K562 (cell line): ENCODE data around the gene RNF141. TPM values are rescaled to one million over a fixed set of nuclear protein-coding genes. Genes with fewer than 3 reads are reported as not detected.
A peak's percentile ranks its signal among the peaks of the same experiment; 100 is the strongest.

Experiments
- ARID1B ChIP-seq: fragments of 450-650 bp; IDR thresholded peaks from 2 replicates; pipeline ENCODE4 v1.6.1; 2016; ENCODE audit warnings: antibody characterized with exemption, mild to moderate bottlenecking, inconsistent platforms
- ARID2 ChIP-seq: fragments of 450-650 bp; IDR thresholded peaks from 2 replicates; pipeline ENCODE4 v1.6.1; 2017; ENCODE audit warnings: antibody characterized with exemption, mild to moderate bottlenecking
- CBX5 ChIP-seq: IDR thresholded peaks from 2 replicates; pipeline ENCODE4 v1.6.1; 2014; ENCODE audit warnings: low read depth, borderline replicate concordance
- GATA2 ChIP-seq: sonication (generic); formaldehyde crosslinking; IDR thresholded peaks from 2 replicates; pipeline ENCODE4 v1.4.0; 2020; ENCODE audit warnings: mild to moderate bottlenecking, missing genetic modification reagents
- PTTG1 ChIP-seq: fragments of 450-650 bp; IDR thresholded peaks from 2 replicates; pipeline ENCODE4 v1.6.1; 2016; ENCODE audit warnings: low read depth, mild to moderate bottlenecking, missing genetic modification characterization, missing compliant biosample characterization
- RB1 ChIP-seq: fragments of 450-650 bp; IDR thresholded peaks from 2 replicates; pipeline ENCODE4 v1.6.1; 2017; ENCODE audit warnings: low read depth, mild to moderate bottlenecking
- SMARCC2 ChIP-seq: fragments of 450-650 bp; IDR thresholded peaks from 2 replicates; pipeline ENCODE4 v1.6.1; 2017; ENCODE audit warnings: antibody characterized with exemption, moderate library complexity, mild to moderate bottlenecking, low read depth
- ZNF184 ChIP-seq: sonication (generic); formaldehyde crosslinking; IDR thresholded peaks from 2 replicates; pipeline ENCODE4 v1.5.0; 2020; ENCODE audit warnings: missing genetic modification reagents
- ZNF431 ChIP-seq: sonication (generic); formaldehyde crosslinking; IDR thresholded peaks from 2 replicates; pipeline ENCODE4 v1.8.0; 2022; ENCODE audit warnings: mild to moderate bottlenecking, missing genetic modification reagents
- ZNF436 ChIP-seq: fragments of 250-450, 450-650 bp; sonication (Bioruptor Pico); formaldehyde crosslinking; IDR thresholded peaks from 2 replicates; pipeline ENCODE4 v1.7.0; 2020; ENCODE audit warnings: mild to moderate bottlenecking
- polyA plus RNA-seq, 8 experiments: library from polyadenylated mRNA; depleted of rRNA in 4 of 8; stranded (reverse) in 5 of 8; unstranded in 3 of 8; fragments of >200 nt; fragmentation: Nextera tagmentation in 2 of 8; fragmentation: Illumina TruSeq in 1 of 8; extraction: Ambion mirVana in 2 of 8; extraction: Trizol in 1 of 8; gene quantifications; 2 replicates each; pipeline versions ENCODE4 v1.2.1 to v1.2.3, GENCODE V29; 2011 to 2014; ENCODE audit warnings: inconsistent platforms in 1 of 8, missing spikeins in 1 of 8
- total RNA-seq, 7 experiments: library from RNA; depleted of rRNA in 6 of 7; stranded (reverse); fragments of >200 nt in 6 of 7; fragmentation: Illumina TruSeq in 2 of 7; extraction: Trizol in 2 of 7; gene quantifications; 2 replicates each; pipeline versions ENCODE4 v1.2.1 to v1.2.3, GENCODE V29; 2011 to 2021; ENCODE audit warnings: low replicate concordance in 1 of 7
- TF ChIP-seq, protein P1 (sequence below): sonication (generic); formaldehyde crosslinking; IDR thresholded peaks from 2 replicates; pipeline ENCODE4 v1.9.0; 2022; ENCODE audit warnings: mild to moderate bottlenecking, missing genetic modification reagents
- TF ChIP-seq, protein P2 (sequence below): fragments of 250-450 bp; sonication (Bioruptor Pico); IDR thresholded peaks from 2 replicates; pipeline ENCODE4 v1.4.0; 2020
- TF ChIP-seq, protein P3 (sequence below): fragments of 450-650 bp; IDR thresholded peaks from 2 replicates; pipeline ENCODE4 v1.6.1; 2016; ENCODE audit warnings: low read depth, mild to moderate bottlenecking, moderate library complexity
- TF ChIP-seq, protein P4 (sequence below), 2 experiments: fragments of 200-800 bp in 1 of 2; sonication (Bioruptor generic) in 1 of 2; sonication (generic) in 1 of 2; formaldehyde crosslinking in 1 of 2; IDR thresholded peaks in 1 of 2; conservative IDR thresholded peaks in 1 of 2; 2 replicates each; pipeline versions ENCODE4 v1.5.0 to v1.6.1; 2016 to 2020; ENCODE audit warnings: missing compliant biosample characterization in 1 of 2, missing genetic modification characterization in 1 of 2, missing genetic modification reagents in 1 of 2
- TF ChIP-seq, protein P5 (sequence below): fragments of 250-450 bp; sonication (Bioruptor Pico); IDR thresholded peaks from 2 replicates; pipeline ENCODE4 v1.5.1; 2021; ENCODE audit warnings: mild to moderate bottlenecking
- TF ChIP-seq, protein P6 (sequence below), 3 experiments: fragments of 200-800 bp in 1 of 3; sonication (Bioruptor generic) in 1 of 3; sonication (generic) in 1 of 3; formaldehyde crosslinking in 1 of 3; IDR thresholded peaks; 2 replicates each; pipeline versions ENCODE4 v1.6.1 to v1.8.0; 2016 to 2022; ENCODE audit warnings: mild to moderate bottlenecking in 2 of 3, missing compliant biosample characterization in 2 of 3, missing genetic modification characterization in 2 of 3, missing genetic modification reagents in 1 of 3

RNF141 gene
- total and polyA plus RNA-seq, 9 of the 15 experiments (the other 6 are each of a cell fraction or from before 2014, with no cell fraction given): 9.7 to 51.9 (median 18.9) TPM

DNA sequence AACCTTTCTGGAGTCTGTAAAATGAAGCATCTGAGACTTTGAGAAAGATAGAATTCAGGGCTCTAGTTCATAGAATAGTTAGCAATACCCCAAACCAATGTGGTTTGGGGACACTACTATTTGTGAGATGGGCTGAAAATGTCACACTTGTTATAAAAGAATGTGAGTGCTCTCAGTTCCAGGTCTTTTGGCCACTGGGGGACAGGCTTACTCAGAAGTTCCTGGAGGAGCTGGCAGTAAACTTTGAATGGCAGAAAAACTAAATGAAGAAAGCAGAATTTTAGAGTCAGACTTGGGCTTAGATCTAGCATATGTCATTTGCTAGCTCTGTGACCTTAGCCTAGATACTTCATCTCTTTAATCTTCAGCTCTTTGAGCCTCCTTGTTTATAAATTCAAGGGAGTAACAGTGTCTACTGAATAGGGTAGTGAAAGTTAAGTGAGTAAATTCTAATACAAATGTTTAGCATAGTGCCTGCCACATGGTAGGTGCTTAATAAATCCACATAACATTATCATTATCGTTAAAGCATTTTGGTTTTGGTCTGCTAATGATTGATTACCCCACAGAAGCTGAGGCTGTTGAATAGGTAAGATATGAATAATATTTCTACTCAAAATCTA, 23.8 kb upstream of the RNF141 start (continued):
- TF ChIP-seq, protein P1, sequence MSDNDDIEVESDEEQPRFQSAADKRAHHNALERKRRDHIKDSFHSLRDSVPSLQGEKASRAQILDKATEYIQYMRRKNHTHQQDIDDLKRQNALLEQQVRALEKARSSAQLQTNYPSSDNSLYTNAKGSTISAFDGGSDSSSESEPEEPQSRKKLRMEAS (CRISPR knock-in tag): no peak
- TF ChIP-seq PTTG1 (no peak), CBX5 (no peak), ZNF431 (CRISPR knock-in tag) (no peak), RB1 (no peak), ZNF436 (no peak), SMARCC2 (no peak), GATA2 (no peak), ARID2 (peak; percentile 53; the same call in 1 of the 2 replicates), ZNF184 (CRISPR knock-in tag) (no peak), ARID1B (no peak)
- TF ChIP-seq, protein P2, sequence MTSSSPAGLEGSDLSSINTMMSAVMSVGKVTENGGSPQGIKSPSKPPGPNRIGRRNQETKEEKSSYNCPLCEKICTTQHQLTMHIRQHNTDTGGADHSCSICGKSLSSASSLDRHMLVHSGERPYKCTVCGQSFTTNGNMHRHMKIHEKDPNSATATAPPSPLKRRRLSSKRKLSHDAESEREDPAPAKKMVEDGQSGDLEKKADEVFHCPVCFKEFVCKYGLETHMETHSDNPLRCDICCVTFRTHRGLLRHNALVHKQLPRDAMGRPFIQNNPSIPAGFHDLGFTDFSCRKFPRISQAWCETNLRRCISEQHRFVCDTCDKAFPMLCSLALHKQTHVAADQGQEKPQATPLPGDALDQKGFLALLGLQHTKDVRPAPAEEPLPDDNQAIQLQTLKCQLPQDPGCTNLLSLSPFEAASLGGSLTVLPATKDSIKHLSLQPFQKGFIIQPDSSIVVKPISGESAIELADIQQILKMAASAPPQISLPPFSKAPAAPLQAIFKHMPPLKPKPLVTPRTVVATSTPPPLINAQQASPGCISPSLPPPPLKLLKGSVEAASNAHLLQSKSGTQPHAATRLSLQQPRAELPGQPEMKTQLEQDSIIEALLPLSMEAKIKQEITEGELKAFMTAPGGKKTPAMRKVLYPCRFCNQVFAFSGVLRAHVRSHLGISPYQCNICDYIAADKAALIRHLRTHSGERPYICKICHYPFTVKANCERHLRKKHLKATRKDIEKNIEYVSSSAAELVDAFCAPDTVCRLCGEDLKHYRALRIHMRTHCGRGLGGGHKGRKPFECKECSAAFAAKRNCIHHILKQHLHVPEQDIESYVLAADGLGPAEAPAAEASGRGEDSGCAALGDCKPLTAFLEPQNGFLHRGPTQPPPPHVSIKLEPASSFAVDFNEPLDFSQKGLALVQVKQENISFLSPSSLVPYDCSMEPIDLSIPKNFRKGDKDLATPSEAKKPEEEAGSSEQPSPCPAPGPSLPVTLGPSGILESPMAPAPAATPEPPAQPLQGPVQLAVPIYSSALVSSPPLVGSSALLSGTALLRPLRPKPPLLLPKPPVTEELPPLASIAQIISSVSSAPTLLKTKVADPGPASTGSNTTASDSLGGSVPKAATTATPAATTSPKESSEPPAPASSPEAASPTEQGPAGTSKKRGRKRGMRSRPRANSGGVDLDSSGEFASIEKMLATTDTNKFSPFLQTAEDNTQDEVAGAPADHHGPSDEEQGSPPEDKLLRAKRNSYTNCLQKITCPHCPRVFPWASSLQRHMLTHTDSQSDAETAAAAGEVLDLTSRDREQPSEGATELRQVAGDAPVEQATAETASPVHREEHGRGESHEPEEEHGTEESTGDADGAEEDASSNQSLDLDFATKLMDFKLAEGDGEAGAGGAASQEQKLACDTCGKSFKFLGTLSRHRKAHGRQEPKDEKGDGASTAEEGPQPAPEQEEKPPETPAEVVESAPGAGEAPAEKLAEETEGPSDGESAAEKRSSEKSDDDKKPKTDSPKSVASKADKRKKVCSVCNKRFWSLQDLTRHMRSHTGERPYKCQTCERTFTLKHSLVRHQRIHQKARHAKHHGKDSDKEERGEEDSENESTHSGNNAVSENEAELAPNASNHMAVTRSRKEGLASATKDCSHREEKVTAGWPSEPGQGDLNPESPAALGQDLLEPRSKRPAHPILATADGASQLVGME: no peak
- TF ChIP-seq, protein P3, sequence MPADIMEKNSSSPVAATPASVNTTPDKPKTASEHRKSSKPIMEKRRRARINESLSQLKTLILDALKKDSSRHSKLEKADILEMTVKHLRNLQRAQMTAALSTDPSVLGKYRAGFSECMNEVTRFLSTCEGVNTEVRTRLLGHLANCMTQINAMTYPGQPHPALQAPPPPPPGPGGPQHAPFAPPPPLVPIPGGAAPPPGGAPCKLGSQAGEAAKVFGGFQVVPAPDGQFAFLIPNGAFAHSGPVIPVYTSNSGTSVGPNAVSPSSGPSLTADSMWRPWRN: no peak
- TF ChIP-seq, protein P4, sequence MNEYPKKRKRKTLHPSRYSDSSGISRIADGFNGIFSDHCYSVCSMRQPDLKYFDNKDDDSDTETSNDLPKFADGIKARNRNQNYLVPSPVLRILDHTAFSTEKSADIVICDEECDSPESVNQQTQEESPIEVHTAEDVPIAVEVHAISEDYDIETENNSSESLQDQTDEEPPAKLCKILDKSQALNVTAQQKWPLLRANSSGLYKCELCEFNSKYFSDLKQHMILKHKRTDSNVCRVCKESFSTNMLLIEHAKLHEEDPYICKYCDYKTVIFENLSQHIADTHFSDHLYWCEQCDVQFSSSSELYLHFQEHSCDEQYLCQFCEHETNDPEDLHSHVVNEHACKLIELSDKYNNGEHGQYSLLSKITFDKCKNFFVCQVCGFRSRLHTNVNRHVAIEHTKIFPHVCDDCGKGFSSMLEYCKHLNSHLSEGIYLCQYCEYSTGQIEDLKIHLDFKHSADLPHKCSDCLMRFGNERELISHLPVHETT (CRISPR knock-in tag; conservative IDR thresholded peaks at IDR 0.05 in 1 of 2, IDR thresholded peaks at IDR 0.05 in 1 of 2): no peak
- TF ChIP-seq, protein P5, sequence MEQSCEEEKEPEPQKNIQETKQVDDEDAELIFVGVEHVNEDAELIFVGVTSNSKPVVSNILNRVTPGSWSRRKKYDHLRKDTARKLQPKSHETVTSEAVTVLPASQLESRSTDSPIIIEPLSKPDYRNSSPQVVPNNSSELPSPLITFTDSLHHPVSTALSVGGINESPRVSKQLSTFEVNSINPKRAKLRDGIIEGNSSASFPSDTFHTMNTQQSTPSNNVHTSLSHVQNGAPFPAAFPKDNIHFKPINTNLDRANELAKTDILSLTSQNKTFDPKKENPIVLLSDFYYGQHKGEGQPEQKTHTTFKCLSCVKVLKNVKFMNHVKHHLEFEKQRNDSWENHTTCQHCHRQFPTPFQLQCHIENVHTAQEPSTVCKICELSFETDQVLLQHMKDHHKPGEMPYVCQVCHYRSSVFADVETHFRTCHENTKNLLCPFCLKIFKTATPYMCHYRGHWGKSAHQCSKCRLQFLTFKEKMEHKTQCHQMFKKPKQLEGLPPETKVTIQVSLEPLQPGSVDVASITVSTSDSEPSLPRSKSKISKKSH (CRISPR knock-in tag): no peak
- TF ChIP-seq, protein P6, sequence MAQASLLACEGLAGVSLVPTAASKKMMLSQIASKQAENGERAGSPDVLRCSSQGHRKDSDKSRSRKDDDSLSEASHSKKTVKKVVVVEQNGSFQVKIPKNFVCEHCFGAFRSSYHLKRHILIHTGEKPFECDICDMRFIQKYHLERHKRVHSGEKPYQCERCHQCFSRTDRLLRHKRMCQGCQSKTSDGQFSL (CRISPR knock-in tag; IDR thresholded peaks at IDR 0.05): no peak
- TF ChIP-seq, protein P6 (tag; IDR thresholded peaks at IDR 0.05): no peak
